CD14-positive monocyte (primary cell): ENCODE measurements around the gene OLIG2. TPM values are rescaled to one million over a fixed set of nuclear protein-coding genes. Genes with fewer than 3 reads are reported as not detected.

Source experiments
- DNase-seq, 3 donors: peaks; one replicate each; pipeline ENCODE4 v3.0.0-alpha.2; 2011 to 2022
- H2AFZ ChIP-seq: 2 replicates; pipeline ENCODE4 v1.6.0; 2012; ENCODE audit warnings: mild to moderate bottlenecking, low read depth, low read length, inconsistent platforms; ENCODE audit not compliant: insufficient read depth, poor library complexity, severe bottlenecking
- H3K27ac ChIP-seq, 2 donors: 1 replicate in 1 of 2; 2 replicates in 1 of 2; pipeline ENCODE4 v1.5.1; 2012 to 2013; ENCODE audit warnings: low read length in 2 of 2, control low read depth in 1 of 2, inconsistent platforms in 1 of 2, low read depth in 1 of 2, mild to moderate bottlenecking in 1 of 2
- H3K27me3 ChIP-seq, 2 donors: one replicate each; pipeline versions ENCODE4 v1.6.0 to v1.6.1; 2011 to 2013; ENCODE audit warnings: low read length in 2 of 2; ENCODE audit not compliant: control insufficient read depth in 2 of 2, insufficient read depth in 2 of 2
- H3K36me3 ChIP-seq, 2 donors: replicated peaks in 1 of 2; 1 replicate in 1 of 2; 2 replicates in 1 of 2; pipeline versions ENCODE4 v1.5.1 to v1.6.1; 2012 to 2013; ENCODE audit warnings: low read length in 2 of 2, control low read depth in 1 of 2, inconsistent platforms in 1 of 2, mild to moderate bottlenecking in 1 of 2; ENCODE audit not compliant: insufficient read depth in 2 of 2, control insufficient read depth in 1 of 2
- H3K4me1 ChIP-seq, 2 donors: 1 replicate in 1 of 2; 2 replicates in 1 of 2; pipeline versions ENCODE4 v1.5.1 to v1.6.1; 2012 to 2013; ENCODE audit warnings: low read length in 2 of 2, control low read depth in 1 of 2, inconsistent platforms in 1 of 2, mild to moderate bottlenecking in 1 of 2, moderate library complexity in 1 of 2; ENCODE audit not compliant: insufficient read depth in 2 of 2, control insufficient read depth in 1 of 2
- H3K4me2 ChIP-seq: replicated peaks from 2 replicates; pipeline ENCODE3; 2012; ENCODE audit warnings: low read length, moderate library complexity, mild to moderate bottlenecking; ENCODE audit not compliant: poor library complexity, severe bottlenecking; ENCODE audit errors: extremely low read depth
- H3K4me3 ChIP-seq, 3 experiments: fragments of 200-600 bp in 1 of 3; sonication (generic) in 1 of 3; replicated peaks in 1 of 3; 1 replicate in 2 of 3; 2 replicates in 1 of 3; pipeline ENCODE4 v1.5.1; 2011 to 2013; ENCODE audit warnings: low read length in 3 of 3, mild to moderate bottlenecking in 3 of 3, control low read depth in 2 of 3, low read depth in 2 of 3, inconsistent platforms in 1 of 3, moderate library complexity in 1 of 3
- H3K79me2 ChIP-seq: 2 replicates; pipeline ENCODE4 v1.6.0; 2012; ENCODE audit warnings: mild to moderate bottlenecking, control low read depth, inconsistent platforms, low read length, moderate library complexity; ENCODE audit not compliant: insufficient read depth
- H3K9ac ChIP-seq: 2 replicates; pipeline ENCODE4 v1.6.0; 2017; ENCODE audit warnings: low read length, mild to moderate bottlenecking; ENCODE audit not compliant: insufficient read depth, poor library complexity, severe bottlenecking
- H3K9me3 ChIP-seq, 2 donors: replicated peaks in 1 of 2; 1 replicate in 1 of 2; 2 replicates in 1 of 2; pipeline versions ENCODE4 v1.5.1 to v1.6.1; 2012 to 2013; ENCODE audit warnings: low read length in 2 of 2, control low read depth in 1 of 2; ENCODE audit not compliant: control insufficient read depth in 1 of 2, insufficient read depth in 1 of 2
- H4K20me1 ChIP-seq: 2 replicates; pipeline ENCODE4 v1.6.0; 2012; ENCODE audit warnings: mild to moderate bottlenecking, low read length, control low read depth, moderate library complexity; ENCODE audit not compliant: insufficient read depth
- H3K27ac Mint-ChIP-seq, 7 donors: one replicate each; pipeline ENCODE4 v1.8.0; 2020; ENCODE audit warnings: mild to moderate bottlenecking in 7 of 7, mixed read lengths in 7 of 7, moderate library complexity in 6 of 7, inconsistent platforms in 2 of 7
- H3K27me3 Mint-ChIP-seq, 3 donors: one replicate each; pipeline ENCODE4 v1.8.0; 2021 to 2022; ENCODE audit warnings: low read depth in 3 of 3, mild to moderate bottlenecking in 3 of 3, mixed read lengths in 3 of 3, moderate library complexity in 3 of 3, inconsistent platforms in 1 of 3
- H3K36me3 Mint-ChIP-seq, 2 donors: one replicate each; pipeline ENCODE4 v1.8.0; 2020; ENCODE audit warnings: mixed read lengths in 2 of 2, inconsistent platforms in 1 of 2, mild to moderate bottlenecking in 1 of 2
- H3K4me1 Mint-ChIP-seq: one replicate; pipeline ENCODE4 v1.8.0; 2020; ENCODE audit warnings: mild to moderate bottlenecking, mixed read lengths
- H3K4me3 Mint-ChIP-seq, 2 donors: one replicate each; pipeline ENCODE4 v1.8.0; 2020; ENCODE audit warnings: mild to moderate bottlenecking in 2 of 2, mixed read lengths in 2 of 2, moderate library complexity in 1 of 2
- H3K9me3 Mint-ChIP-seq, 7 donors: one replicate each; pipeline ENCODE4 v1.8.0; 2020 to 2022; ENCODE audit warnings: mixed read lengths in 7 of 7, mild to moderate bottlenecking in 6 of 7, moderate library complexity in 6 of 7, inconsistent platforms in 2 of 7
- WGBS: methylation state at CpG from one replicate; pipeline ENCODE4 v1.1.5; 2013; ENCODE audit warnings: missing lambda C conversion rate; ENCODE audit not compliant: insufficient coverage; 5-methylcytosine and 5-hydroxymethylcytosine counted together
- intact Hi-C, 2 donors: fragments of 100-400 bp; cut with micrococcal nuclease; formaldehyde crosslinking; loops; one replicate each; pipeline versions ENCODE4 v1.15.0 to v1.15.1; 2023
- polyA plus RNA-seq, 3 donors: library from polyadenylated mRNA; depleted of rRNA in 1 of 3; unstranded in 2 of 3; stranded (reverse) in 1 of 3; fragments of 300-500 nt in 2 of 3; fragments of >200 nt in 1 of 3; fragmentation: Illumina TruSeq in 2 of 3; gene quantifications; 1 replicate in 2 of 3; 2 replicates in 1 of 3; pipeline ENCODE4 v1.2.3, GENCODE V29; 2012 to 2021
- TF ChIP-seq, protein P1 (sequence below): fragments of 200-600 bp; IDR thresholded peaks from one replicate; pipeline ENCODE4 v1.8.0; 2022; ENCODE audit warnings: antibody characterized with exemption, mild to moderate bottlenecking

Gene OLIG2
- polyA plus RNA-seq, 3 donors, result 0.20 TPM; not detected in 2

DNA sequence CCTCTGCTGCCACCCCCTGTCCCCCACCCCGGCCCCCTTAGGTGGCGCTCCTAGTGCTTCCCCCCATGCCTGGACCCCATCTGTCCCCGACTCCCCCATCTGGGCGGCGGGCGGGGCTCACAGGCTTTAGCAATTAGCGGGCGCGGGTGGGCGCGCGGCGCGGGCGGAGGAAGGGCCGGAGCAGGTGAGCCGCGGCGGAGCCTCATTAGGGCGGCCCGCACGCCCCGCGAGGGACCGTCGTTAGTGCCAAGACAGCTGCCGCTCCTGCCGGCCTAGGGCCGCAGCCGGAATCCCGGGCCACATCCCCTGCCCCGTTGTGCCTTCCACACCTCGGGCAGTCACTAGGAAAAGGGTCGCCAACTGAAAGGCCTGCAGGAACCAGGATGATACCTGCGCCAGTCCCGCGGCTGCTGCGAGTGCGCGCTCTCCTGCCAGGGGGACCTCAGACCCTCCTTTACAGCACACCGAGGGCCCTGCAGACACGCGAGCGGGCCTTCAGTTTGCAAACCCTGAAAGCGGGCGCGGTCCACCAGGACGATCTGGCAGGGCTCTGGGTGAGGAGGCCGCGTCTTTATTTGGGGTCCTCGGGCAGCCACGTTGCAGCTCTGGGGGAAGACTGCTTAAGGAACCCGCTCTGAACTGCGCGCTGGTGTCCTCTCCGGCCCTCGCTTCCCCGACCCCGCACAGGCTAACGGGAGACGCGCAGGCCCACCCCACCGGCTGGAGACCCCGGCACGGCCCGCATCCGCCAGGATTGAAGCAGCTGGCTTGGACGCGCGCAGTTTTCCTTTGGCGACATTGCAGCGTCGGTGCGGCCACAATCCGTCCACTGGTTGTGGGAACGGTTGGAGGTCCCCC, 7.6 kb downstream of the OLIG2 start:
- 71% methylated on average over 63 of the region's 76 CpGs for WGBS
- Mint-ChIP-seq H3K36me3 (peaks cover 23 to 27% of the 10 kb centered on the region in 2 donors), H3K27ac (no peak overlapping the region), H3K9me3 (peaks cover 0 to 12% (median 4%) of the 10 kb centered on the region in 7 donors), H3K4me1 (peaks cover 60% of the 10 kb centered on the region), H3K4me3 (no peak overlapping the region), H3K27me3 (peaks cover 33 to 64% (median 62%) of the 10 kb centered on the region in 3 donors)
- H3K27me3 ChIP-seq, result peaks cover 12 to 60% of the 10 kb centered on the region in 2 donors
- no peak overlapping the region for H3K4me2 ChIP-seq
- TF ChIP-seq, protein P1, sequence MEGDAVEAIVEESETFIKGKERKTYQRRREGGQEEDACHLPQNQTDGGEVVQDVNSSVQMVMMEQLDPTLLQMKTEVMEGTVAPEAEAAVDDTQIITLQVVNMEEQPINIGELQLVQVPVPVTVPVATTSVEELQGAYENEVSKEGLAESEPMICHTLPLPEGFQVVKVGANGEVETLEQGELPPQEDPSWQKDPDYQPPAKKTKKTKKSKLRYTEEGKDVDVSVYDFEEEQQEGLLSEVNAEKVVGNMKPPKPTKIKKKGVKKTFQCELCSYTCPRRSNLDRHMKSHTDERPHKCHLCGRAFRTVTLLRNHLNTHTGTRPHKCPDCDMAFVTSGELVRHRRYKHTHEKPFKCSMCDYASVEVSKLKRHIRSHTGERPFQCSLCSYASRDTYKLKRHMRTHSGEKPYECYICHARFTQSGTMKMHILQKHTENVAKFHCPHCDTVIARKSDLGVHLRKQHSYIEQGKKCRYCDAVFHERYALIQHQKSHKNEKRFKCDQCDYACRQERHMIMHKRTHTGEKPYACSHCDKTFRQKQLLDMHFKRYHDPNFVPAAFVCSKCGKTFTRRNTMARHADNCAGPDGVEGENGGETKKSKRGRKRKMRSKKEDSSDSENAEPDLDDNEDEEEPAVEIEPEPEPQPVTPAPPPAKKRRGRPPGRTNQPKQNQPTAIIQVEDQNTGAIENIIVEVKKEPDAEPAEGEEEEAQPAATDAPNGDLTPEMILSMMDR, result no peak
- no peak overlapping the region for H2AFZ ChIP-seq
- intact Hi-C loops, result no loop called here
- H3K4me1 ChIP-seq, result peaks cover 49 to 53% of the 10 kb centered on the region in 2 donors
- H3K27ac ChIP-seq, result no peak overlapping the region
- H3K36me3 ChIP-seq, result no peaks in the 10 kb centered on the region
- H4K20me1 ChIP-seq, result no peaks in the 10 kb centered on the region
- no peak for DNase-seq
- no peaks in the 10 kb centered on the region for H3K79me2 ChIP-seq
- H3K9me3 ChIP-seq, result no peaks in the 10 kb centered on the region
- H3K9ac ChIP-seq, result no peak overlapping the region
- H3K4me3 ChIP-seq, result no peak overlapping the region

DNA sequence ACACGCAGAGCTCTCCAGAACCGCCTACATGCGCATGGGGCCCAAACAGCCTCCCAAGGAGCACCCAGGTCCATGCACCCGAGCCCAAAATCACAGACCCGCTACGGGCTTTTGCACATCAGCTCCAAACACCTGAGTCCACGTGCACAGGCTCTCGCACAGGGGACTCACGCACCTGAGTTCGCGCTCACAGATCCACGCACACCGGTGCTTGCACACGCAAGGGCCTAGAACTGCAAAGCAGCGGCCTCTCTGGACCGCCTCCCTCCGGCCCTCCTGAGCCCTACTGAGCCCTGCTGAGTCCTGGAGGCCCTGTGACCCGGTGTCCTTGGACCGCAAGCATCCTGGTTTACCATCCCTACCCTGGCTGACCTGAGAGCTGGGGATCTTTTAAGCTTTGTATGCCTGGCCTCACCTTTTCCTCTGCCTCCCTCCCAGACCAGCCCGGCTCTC, 8.3 kb downstream of the OLIG2 start:
- intact Hi-C loops, result no loop called here
- no peaks in the 10 kb centered on the region for H4K20me1 ChIP-seq
- no peak for DNase-seq
- TF ChIP-seq, protein P1, result no peak
- Mint-ChIP-seq H3K4me3 (peak overlapping the region in 1 of 2 donors; percentile 26), H3K9me3 (peaks cover 0 to 8% (median 3%) of the 10 kb centered on the region in 7 donors), H3K4me1 (peaks cover 55% of the 10 kb centered on the region), H3K27ac (peak overlapping the region in 1 of 7 donors; percentile 40), H3K27me3 (peaks cover 27 to 57% (median 55%) of the 10 kb centered on the region in 3 donors), H3K36me3 (peaks cover 24 to 27% of the 10 kb centered on the region in 2 donors)
- no peaks in the 10 kb centered on the region for H3K79me2 ChIP-seq
- peaks cover 9 to 54% of the 10 kb centered on the region in 2 donors for H3K27me3 ChIP-seq
- no peak overlapping the region for H3K4me2 ChIP-seq
- no peak overlapping the region for H3K27ac ChIP-seq
- H3K9ac ChIP-seq, result no peak overlapping the region
- peaks cover 42 to 46% of the 10 kb centered on the region in 2 donors for H3K4me1 ChIP-seq
- no peak overlapping the region for H2AFZ ChIP-seq
- no peaks in the 10 kb centered on the region for H3K9me3 ChIP-seq
- WGBS, result 99% methylated on average over 12 of the region's 20 CpGs
- no peaks in the 10 kb centered on the region for H3K36me3 ChIP-seq
- H3K4me3 ChIP-seq, result no peak overlapping the region
